Measurements from ENCODE around the gene UPF1.
A peak's percentile ranks its signal among the peaks of the same experiment; 100 is the strongest.
"Not testable (repeated sequence)": the region's sequence is repeated elsewhere in the genome, so short reads cannot be mapped to it uniquely, and the experiment has no call there.

The UPF1 gene

DNA sequence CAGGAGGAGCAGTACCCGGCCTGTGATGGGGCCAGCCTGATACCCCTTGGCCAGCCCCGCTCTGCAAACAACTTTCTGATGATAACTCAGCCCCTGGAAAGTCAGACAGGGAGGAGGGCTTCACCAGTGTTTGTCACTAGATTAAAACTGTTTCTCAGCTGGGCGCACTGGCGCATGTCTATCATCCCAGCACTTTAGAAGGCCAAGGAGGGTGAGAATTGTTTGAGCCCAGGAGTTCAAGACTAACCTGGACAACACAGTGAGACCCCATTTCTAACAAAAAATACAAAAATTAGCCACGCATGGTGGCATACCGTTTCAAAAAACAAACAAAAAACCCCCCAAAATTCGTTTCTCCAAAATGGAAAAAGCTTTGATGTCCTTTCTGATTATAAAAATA, 69.7 kb downstream of the UPF1 start:
- DNase-seq = no peak

DNA sequence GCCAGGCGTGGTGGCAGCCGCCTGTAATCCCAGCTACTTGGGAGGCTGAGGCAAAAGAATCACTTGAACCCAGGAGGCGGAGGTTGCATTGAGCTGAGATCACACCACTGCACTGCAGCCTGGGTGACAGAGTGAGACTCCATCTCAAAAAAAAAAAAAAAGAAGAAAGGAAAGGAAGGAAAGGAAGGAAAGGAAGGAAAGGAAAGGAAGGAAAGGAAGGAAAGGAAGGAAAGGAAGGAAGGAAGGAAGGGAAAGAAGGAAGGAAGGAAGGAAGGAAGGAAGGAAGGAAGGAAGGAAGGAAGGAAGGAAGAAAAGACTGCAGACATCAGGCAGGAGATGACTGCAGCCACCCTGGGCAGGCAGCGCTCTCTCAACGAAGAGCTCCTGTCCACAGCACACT, 70.8 kb downstream of the UPF1 start:
- not testable (repeated sequence) for DNase-seq

GRCh38 chr19:18903156-18904037, 71.6 kb downstream of the UPF1 start:
- no peak for DNase-seq

- DNase-seq = no peak
These were observed 72.7 kb downstream of the UPF1 start for GRCh38 chr19:18904334-18905057.

- no peak for DNase-seq
These were observed 73.3 kb downstream of the UPF1 start for GRCh38 chr19:18905058-18905456.

DNA sequence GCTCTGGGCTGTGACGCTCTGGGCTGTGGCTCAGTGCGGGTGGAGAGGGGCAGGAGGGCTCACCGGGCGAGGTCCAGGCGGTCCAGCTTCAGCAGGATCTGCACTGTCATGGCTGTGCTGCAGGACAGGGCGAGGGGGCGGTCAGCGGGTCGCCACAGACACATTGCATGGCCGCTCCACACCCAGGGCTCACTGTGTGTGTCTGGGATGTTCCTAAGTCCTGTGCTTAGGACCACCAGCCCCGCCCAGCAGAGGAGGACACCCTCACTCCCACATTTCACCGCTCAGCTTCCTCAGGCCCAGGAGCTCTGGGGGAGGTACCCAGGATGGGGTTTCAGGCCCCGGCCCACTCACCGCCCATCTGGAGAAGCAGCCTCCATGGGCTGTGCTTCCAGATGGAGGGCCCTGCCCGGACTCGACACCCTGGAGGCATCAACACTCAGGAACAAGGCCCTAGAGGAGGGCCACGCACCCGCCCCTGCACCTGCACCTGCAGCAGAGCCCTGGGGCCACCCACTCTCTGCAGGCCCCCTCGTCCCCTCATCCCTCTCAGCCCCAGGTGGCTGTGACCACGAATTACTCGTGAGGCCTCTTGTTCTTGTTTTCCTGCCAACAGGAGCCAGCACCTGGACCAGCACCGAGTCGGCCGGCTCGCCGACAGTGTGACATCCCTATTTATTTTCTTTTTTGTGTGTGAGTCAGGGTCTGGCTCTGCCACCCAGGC, 73.9 kb downstream of the UPF1 start:
- no peak for DNase-seq

DNA sequence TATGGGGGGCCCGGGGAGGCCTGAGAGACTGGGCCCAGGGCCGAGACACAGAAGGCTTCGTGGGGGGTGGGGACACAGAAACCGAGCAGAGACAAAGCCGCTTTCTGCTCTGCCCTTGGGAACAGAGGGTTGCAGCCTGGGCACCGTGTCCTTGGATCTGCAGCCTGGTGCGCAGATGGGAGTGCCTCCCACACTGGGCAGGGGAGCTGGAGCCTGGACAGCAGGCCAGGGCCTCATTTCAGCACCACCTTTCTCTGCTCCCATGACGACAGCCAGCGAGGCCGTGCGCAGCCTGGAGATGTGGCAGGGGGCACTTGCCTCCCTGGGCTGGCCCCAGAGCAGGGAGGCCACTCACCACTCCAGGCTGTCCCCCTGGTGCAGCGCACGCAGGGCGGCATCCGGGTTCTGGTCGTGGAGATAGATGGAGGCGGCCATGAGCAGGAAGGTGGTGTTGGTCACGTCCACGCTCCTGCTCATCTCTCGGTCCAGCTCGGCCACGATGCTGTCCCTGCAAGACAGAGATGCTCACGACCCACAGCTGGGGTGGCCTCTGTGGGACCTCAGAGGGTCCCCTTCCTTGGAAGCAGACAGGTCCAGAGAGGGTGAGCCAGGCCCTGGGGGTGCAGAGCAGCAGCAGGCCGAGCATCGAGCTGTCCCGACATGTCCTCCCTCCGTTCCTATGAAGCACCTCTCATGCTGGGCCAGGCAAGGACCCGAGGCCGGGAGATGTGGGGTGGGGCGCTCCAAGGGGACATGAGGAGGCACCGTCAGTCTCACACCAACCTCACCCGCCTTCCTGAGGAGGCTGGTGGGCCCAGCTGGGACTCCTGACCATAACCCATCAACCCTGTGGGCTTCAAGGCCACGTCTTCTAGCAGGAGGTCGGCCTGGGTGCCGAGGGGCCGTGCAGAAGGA, 75.1 kb downstream of the UPF1 start:
- DNase-seq = no peak

- DNase-seq = no peak
These were observed 77.3 kb downstream of the UPF1 start for GRCh38 chr19:18908917-18909619.

DNA sequence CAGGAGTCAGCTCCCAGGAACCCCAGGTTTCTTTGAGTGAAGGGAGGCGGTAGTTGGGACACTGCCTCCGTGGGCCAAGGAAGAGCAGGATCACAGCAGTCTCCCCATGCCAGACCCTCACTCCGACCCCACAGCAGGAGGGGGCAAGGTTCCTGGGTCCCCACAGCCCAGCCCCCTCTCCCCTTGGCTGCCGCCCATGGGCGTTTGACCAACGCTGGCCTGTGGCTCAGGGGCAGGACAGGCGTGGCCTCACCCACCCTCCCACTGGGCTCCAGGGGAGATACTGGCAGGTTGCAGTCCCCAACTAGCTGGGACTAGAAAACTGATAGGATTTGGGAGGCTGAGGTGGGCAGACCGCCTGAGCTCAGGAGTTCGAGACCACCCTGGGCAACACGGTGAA, 78.3 kb downstream of the UPF1 start:
- no peak for DNase-seq

- DNase-seq = no peak
These were observed 79.2 kb downstream of the UPF1 start for GRCh38 chr19:18910801-18911436.

- DNase-seq = no peak
These were observed 81.2 kb downstream of the UPF1 start for GRCh38 chr19:18912933-18913332.

- no peak for DNase-seq
These were observed 81.7 kb downstream of the UPF1 start for GRCh38 chr19:18913466-18913865.

GRCh38 chr19:18915639-18916038, 83.9 kb downstream of the UPF1 start:
- DNase-seq = peak; percentile 46

DNA sequence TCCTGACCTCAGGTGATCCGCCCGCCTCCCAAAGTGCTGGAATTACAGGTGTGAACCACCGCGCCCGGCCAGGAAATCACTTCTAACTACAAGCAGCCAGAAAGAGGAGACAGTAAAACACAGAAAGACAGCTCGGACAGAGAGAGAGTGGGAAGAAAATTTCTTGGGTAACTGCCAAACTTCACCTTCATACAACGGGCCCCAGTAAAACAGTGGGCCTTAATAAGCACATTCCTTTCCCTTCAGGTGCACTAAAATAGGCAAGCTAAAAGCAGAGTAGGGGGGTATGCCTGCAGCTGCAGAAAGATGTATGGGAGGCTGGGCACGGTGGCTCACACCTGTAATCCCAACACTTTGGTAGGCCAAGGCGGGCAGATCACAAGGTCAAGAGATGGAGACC, 85.8 kb downstream of the UPF1 start:
- DNase-seq = not testable (repeated sequence)
